CD14-positive monocyte (primary cell): ENCODE measurements around the gene VWA7. TPM values are rescaled to one million over a fixed set of nuclear protein-coding genes. Genes with fewer than 3 reads are reported as not detected.

ENCODE experiments used
- DNase-seq, 3 donors: peaks; one replicate each; pipeline ENCODE4 v3.0.0-alpha.2; 2011 to 2022
- H2AFZ ChIP-seq: 2 replicates; pipeline ENCODE4 v1.6.0; 2012; ENCODE audit warnings: mild to moderate bottlenecking, low read depth, low read length, inconsistent platforms; ENCODE audit not compliant: insufficient read depth, poor library complexity, severe bottlenecking
- H3K27ac ChIP-seq, 2 donors: 1 replicate in 1 of 2; 2 replicates in 1 of 2; pipeline ENCODE4 v1.5.1; 2012 to 2013; ENCODE audit warnings: low read length in 2 of 2, control low read depth in 1 of 2, inconsistent platforms in 1 of 2, low read depth in 1 of 2, mild to moderate bottlenecking in 1 of 2
- H3K27me3 ChIP-seq, 2 donors: one replicate each; pipeline versions ENCODE4 v1.6.0 to v1.6.1; 2011 to 2013; ENCODE audit warnings: low read length in 2 of 2; ENCODE audit not compliant: control insufficient read depth in 2 of 2, insufficient read depth in 2 of 2
- H3K36me3 ChIP-seq, 2 donors: replicated peaks in 1 of 2; 1 replicate in 1 of 2; 2 replicates in 1 of 2; pipeline versions ENCODE4 v1.5.1 to v1.6.1; 2012 to 2013; ENCODE audit warnings: low read length in 2 of 2, control low read depth in 1 of 2, inconsistent platforms in 1 of 2, mild to moderate bottlenecking in 1 of 2; ENCODE audit not compliant: insufficient read depth in 2 of 2, control insufficient read depth in 1 of 2
- H3K4me1 ChIP-seq, 2 donors: 1 replicate in 1 of 2; 2 replicates in 1 of 2; pipeline versions ENCODE4 v1.5.1 to v1.6.1; 2012 to 2013; ENCODE audit warnings: low read length in 2 of 2, control low read depth in 1 of 2, inconsistent platforms in 1 of 2, mild to moderate bottlenecking in 1 of 2, moderate library complexity in 1 of 2; ENCODE audit not compliant: insufficient read depth in 2 of 2, control insufficient read depth in 1 of 2
- H3K4me2 ChIP-seq: replicated peaks from 2 replicates; pipeline ENCODE3; 2012; ENCODE audit warnings: low read length, moderate library complexity, mild to moderate bottlenecking; ENCODE audit not compliant: poor library complexity, severe bottlenecking; ENCODE audit errors: extremely low read depth
- H3K4me3 ChIP-seq, 3 experiments: fragments of 200-600 bp in 1 of 3; sonication (generic) in 1 of 3; replicated peaks in 1 of 3; 1 replicate in 2 of 3; 2 replicates in 1 of 3; pipeline ENCODE4 v1.5.1; 2011 to 2013; ENCODE audit warnings: low read length in 3 of 3, mild to moderate bottlenecking in 3 of 3, control low read depth in 2 of 3, low read depth in 2 of 3, inconsistent platforms in 1 of 3, moderate library complexity in 1 of 3
- H3K79me2 ChIP-seq: 2 replicates; pipeline ENCODE4 v1.6.0; 2012; ENCODE audit warnings: mild to moderate bottlenecking, control low read depth, inconsistent platforms, low read length, moderate library complexity; ENCODE audit not compliant: insufficient read depth
- H3K9ac ChIP-seq: 2 replicates; pipeline ENCODE4 v1.6.0; 2017; ENCODE audit warnings: low read length, mild to moderate bottlenecking; ENCODE audit not compliant: insufficient read depth, poor library complexity, severe bottlenecking
- H3K9me3 ChIP-seq, 2 donors: replicated peaks in 1 of 2; 1 replicate in 1 of 2; 2 replicates in 1 of 2; pipeline versions ENCODE4 v1.5.1 to v1.6.1; 2012 to 2013; ENCODE audit warnings: low read length in 2 of 2, control low read depth in 1 of 2; ENCODE audit not compliant: control insufficient read depth in 1 of 2, insufficient read depth in 1 of 2
- H4K20me1 ChIP-seq: 2 replicates; pipeline ENCODE4 v1.6.0; 2012; ENCODE audit warnings: mild to moderate bottlenecking, low read length, control low read depth, moderate library complexity; ENCODE audit not compliant: insufficient read depth
- H3K27ac Mint-ChIP-seq, 7 donors: one replicate each; pipeline ENCODE4 v1.8.0; 2020; ENCODE audit warnings: mild to moderate bottlenecking in 7 of 7, mixed read lengths in 7 of 7, moderate library complexity in 6 of 7, inconsistent platforms in 2 of 7
- H3K27me3 Mint-ChIP-seq, 3 donors: one replicate each; pipeline ENCODE4 v1.8.0; 2021 to 2022; ENCODE audit warnings: low read depth in 3 of 3, mild to moderate bottlenecking in 3 of 3, mixed read lengths in 3 of 3, moderate library complexity in 3 of 3, inconsistent platforms in 1 of 3
- H3K36me3 Mint-ChIP-seq, 2 donors: one replicate each; pipeline ENCODE4 v1.8.0; 2020; ENCODE audit warnings: mixed read lengths in 2 of 2, inconsistent platforms in 1 of 2, mild to moderate bottlenecking in 1 of 2
- H3K4me1 Mint-ChIP-seq: one replicate; pipeline ENCODE4 v1.8.0; 2020; ENCODE audit warnings: mild to moderate bottlenecking, mixed read lengths
- H3K4me3 Mint-ChIP-seq, 2 donors: one replicate each; pipeline ENCODE4 v1.8.0; 2020; ENCODE audit warnings: mild to moderate bottlenecking in 2 of 2, mixed read lengths in 2 of 2, moderate library complexity in 1 of 2
- H3K9me3 Mint-ChIP-seq, 7 donors: one replicate each; pipeline ENCODE4 v1.8.0; 2020 to 2022; ENCODE audit warnings: mixed read lengths in 7 of 7, mild to moderate bottlenecking in 6 of 7, moderate library complexity in 6 of 7, inconsistent platforms in 2 of 7
- WGBS: methylation state at CpG from one replicate; pipeline ENCODE4 v1.1.5; 2013; ENCODE audit warnings: missing lambda C conversion rate; ENCODE audit not compliant: insufficient coverage; 5-methylcytosine and 5-hydroxymethylcytosine counted together
- intact Hi-C, 2 donors: fragments of 100-400 bp; cut with micrococcal nuclease; formaldehyde crosslinking; loops; one replicate each; pipeline versions ENCODE4 v1.15.0 to v1.15.1; 2023
- polyA plus RNA-seq, 3 donors: library from polyadenylated mRNA; depleted of rRNA in 1 of 3; unstranded in 2 of 3; stranded (reverse) in 1 of 3; fragments of 300-500 nt in 2 of 3; fragments of >200 nt in 1 of 3; fragmentation: Illumina TruSeq in 2 of 3; gene quantifications; 1 replicate in 2 of 3; 2 replicates in 1 of 3; pipeline ENCODE4 v1.2.3, GENCODE V29; 2012 to 2021
- TF ChIP-seq, protein P1 (sequence below): fragments of 200-600 bp; IDR thresholded peaks from one replicate; pipeline ENCODE4 v1.8.0; 2022; ENCODE audit warnings: antibody characterized with exemption, mild to moderate bottlenecking

VWA7 gene
- polyA plus RNA-seq, 3 donors: 0.57 TPM; not detected in 2

DNA sequence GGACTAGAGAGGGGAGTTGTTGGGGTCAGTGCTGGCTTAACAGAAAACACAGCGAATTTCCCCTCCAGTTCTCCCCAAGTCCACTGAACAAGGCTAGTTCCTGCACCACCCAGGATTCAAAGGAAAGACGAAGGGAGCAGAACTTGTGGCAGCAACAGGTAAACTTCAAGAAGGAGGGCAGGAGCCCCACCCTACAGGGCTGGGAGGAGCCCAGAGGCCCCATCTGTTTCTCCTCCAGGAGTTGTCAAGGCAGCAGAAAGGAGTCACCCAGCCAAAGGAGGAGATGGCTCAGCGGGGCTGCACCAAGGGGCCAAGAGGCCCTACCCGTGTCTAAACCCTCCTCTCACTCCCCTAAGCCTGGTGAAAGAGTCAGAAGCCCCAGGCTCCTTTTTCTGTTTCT, 12.9 kb downstream of the VWA7 start:
- Histone ChIP-seq H3K4me2 (no peak overlapping the region), H3K4me1 (peaks cover 20% of the 10 kb centered on the region in 2 donors), H3K4me3 (no peak overlapping the region), H3K79me2 (no peaks in the 10 kb centered on the region), H3K9ac (no peak overlapping the region), H3K27ac (no peak overlapping the region), H4K20me1 (no peaks in the 10 kb centered on the region), H3K27me3 (no peaks in the 10 kb centered on the region), H2AFZ (no peak overlapping the region), H3K9me3 (no peaks in the 10 kb centered on the region), H3K36me3 (peaks cover 18 to 37% of the 10 kb centered on the region in 2 donors)
- H3K36me3 Mint-ChIP-seq: peaks cover 29 to 45% of the 10 kb centered on the region in 2 donors
- H3K27ac Mint-ChIP-seq: peak overlapping the region in 1 of 7 donors; percentile 50
- TF ChIP-seq, protein P1, sequence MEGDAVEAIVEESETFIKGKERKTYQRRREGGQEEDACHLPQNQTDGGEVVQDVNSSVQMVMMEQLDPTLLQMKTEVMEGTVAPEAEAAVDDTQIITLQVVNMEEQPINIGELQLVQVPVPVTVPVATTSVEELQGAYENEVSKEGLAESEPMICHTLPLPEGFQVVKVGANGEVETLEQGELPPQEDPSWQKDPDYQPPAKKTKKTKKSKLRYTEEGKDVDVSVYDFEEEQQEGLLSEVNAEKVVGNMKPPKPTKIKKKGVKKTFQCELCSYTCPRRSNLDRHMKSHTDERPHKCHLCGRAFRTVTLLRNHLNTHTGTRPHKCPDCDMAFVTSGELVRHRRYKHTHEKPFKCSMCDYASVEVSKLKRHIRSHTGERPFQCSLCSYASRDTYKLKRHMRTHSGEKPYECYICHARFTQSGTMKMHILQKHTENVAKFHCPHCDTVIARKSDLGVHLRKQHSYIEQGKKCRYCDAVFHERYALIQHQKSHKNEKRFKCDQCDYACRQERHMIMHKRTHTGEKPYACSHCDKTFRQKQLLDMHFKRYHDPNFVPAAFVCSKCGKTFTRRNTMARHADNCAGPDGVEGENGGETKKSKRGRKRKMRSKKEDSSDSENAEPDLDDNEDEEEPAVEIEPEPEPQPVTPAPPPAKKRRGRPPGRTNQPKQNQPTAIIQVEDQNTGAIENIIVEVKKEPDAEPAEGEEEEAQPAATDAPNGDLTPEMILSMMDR: no peak
- peaks cover 21% of the 10 kb centered on the region for H3K4me1 Mint-ChIP-seq
- H3K27me3 Mint-ChIP-seq: peaks cover 0 to 11% (median 1%) of the 10 kb centered on the region in 3 donors
- no peak for DNase-seq
- intact Hi-C loops: no loop called here
- WGBS: 50% methylated on average over 1 of the region's 4 CpGs
- H3K4me3 Mint-ChIP-seq: no peak overlapping the region
- H3K9me3 Mint-ChIP-seq: peaks cover 0 to 1% (median 0%) of the 10 kb centered on the region in 7 donors

GRCh38 chr6:31763619-31763940, 13.5 kb downstream of the VWA7 start:
- H3K27me3 ChIP-seq: no peaks in the 10 kb centered on the region
- Mint-ChIP-seq H3K4me3 (no peak overlapping the region), H3K27me3 (peaks cover 0 to 11% (median 1%) of the 10 kb centered on the region in 3 donors), H3K36me3 (peaks cover 36 to 51% of the 10 kb centered on the region in 2 donors), H3K9me3 (peaks cover 0 to 1% (median 0%) of the 10 kb centered on the region in 7 donors), H3K27ac (peak overlapping the region in 3 of 7 donors; percentile 15 to 26 (median 20)), H3K4me1 (peaks cover 15% of the 10 kb centered on the region)
- H3K79me2 ChIP-seq: no peaks in the 10 kb centered on the region
- H3K4me3 ChIP-seq: no peak overlapping the region
- H3K9me3 ChIP-seq: no peaks in the 10 kb centered on the region
- peaks cover 14% of the 10 kb centered on the region in 2 donors for H3K4me1 ChIP-seq
- no peaks in the 10 kb centered on the region for H4K20me1 ChIP-seq
- no peak overlapping the region for H3K27ac ChIP-seq
- no peak overlapping the region for H3K4me2 ChIP-seq
- 64% methylated on average over 1 of the region's 1 CpG for WGBS
- H3K36me3 ChIP-seq: peaks cover 18 to 43% of the 10 kb centered on the region in 2 donors
- intact Hi-C loops: no loop called here
- TF ChIP-seq, protein P1: no peak
- H3K9ac ChIP-seq: no peak overlapping the region
- no peak overlapping the region for H2AFZ ChIP-seq
- DNase-seq: no peak
